Measurements from ENCODE around the gene HMGCR. TPM values are rescaled to one million over a fixed set of nuclear protein-coding genes. Genes with fewer than 3 reads are reported as not detected.

HMGCR gene
- total RNA-seq, 1 experiment from 2014 or later: 137 TPM

DNA sequence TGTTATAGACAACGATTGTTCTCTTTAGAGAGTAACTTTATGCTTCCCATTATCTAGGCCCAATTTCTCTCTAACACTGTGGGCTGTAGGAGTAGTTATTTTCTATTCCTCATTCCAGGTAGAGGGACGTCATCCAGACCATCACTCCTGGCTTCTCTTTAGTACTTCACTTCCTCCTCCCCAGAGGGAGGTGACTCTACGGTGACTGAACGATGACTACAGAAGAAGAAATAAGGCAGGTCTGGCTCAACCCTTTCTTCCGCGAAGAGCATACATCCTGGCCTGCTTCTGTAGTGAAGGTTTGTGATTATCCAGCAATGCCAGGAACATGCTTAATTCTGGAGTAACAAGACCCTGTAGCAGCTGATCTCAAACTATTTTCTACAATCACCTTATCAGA, 50.8 kb downstream of the HMGCR start (continued):
- TF ChIP-seq, protein P1, sequence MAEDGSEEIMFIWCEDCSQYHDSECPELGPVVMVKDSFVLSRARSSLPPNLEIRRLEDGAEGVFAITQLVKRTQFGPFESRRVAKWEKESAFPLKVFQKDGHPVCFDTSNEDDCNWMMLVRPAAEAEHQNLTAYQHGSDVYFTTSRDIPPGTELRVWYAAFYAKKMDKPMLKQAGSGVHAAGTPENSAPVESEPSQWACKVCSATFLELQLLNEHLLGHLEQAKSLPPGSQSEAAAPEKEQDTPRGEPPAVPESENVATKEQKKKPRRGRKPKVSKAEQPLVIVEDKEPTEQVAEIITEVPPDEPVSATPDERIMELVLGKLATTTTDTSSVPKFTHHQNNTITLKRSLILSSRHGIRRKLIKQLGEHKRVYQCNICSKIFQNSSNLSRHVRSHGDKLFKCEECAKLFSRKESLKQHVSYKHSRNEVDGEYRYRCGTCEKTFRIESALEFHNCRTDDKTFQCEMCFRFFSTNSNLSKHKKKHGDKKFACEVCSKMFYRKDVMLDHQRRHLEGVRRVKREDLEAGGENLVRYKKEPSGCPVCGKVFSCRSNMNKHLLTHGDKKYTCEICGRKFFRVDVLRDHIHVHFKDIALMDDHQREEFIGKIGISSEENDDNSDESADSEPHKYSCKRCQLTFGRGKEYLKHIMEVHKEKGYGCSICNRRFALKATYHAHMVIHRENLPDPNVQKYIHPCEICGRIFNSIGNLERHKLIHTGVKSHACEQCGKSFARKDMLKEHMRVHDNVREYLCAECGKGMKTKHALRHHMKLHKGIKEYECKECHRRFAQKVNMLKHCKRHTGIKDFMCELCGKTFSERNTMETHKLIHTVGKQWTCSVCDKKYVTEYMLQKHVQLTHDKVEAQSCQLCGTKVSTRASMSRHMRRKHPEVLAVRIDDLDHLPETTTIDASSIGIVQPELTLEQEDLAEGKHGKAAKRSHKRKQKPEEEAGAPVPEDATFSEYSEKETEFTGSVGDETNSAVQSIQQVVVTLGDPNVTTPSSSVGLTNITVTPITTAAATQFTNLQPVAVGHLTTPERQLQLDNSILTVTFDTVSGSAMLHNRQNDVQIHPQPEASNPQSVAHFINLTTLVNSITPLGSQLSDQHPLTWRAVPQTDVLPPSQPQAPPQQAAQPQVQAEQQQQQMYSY (CRISPR knock-in tag; IDR thresholded peaks at IDR 0.05): no peak
- TF ChIP-seq RORB (CRISPR knock-in tag; IDR thresholded peaks at IDR 0.05) (no peak), ZMAT4 (CRISPR knock-in tag; IDR thresholded peaks at IDR 0.05) (no peak), NFYB (CRISPR knock-in tag; conservative IDR thresholded peaks at IDR 0.05; ENCODE audit: low read depth) (no peak), ZNF317 (CRISPR knock-in tag; IDR thresholded peaks at IDR 0.05; ENCODE audit: borderline replicate concordance, low read depth) (no peak), MLX (CRISPR knock-in tag; IDR thresholded peaks at IDR 0.05) (no peak), MAX (CRISPR knock-in tag; IDR thresholded peaks at IDR 0.05) (no peak), ZNF138 (CRISPR knock-in tag; conservative IDR thresholded peaks at IDR 0.05) (no peak), GTF2I (CRISPR knock-in tag; conservative IDR thresholded peaks at IDR 0.05) (no peak)
- TF ChIP-seq, protein P2, sequence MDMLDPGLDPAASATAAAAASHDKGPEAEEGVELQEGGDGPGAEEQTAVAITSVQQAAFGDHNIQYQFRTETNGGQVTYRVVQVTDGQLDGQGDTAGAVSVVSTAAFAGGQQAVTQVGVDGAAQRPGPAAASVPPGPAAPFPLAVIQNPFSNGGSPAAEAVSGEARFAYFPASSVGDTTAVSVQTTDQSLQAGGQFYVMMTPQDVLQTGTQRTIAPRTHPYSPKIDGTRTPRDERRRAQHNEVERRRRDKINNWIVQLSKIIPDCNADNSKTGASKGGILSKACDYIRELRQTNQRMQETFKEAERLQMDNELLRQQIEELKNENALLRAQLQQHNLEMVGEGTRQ (CRISPR knock-in tag; IDR thresholded peaks at IDR 0.05): no peak

GRCh38 chr5:75389430-75389829, 52.4 kb downstream of the HMGCR start:
- H3K27ac Mint-ChIP-seq: no peak overlapping the region
- no peaks in the 10 kb centered on the region for H3K36me3 Mint-ChIP-seq
- H3K4me1 Mint-ChIP-seq: no peaks in the 10 kb centered on the region
- H3K4me3 Mint-ChIP-seq: no peak overlapping the region
- no peaks in the 10 kb centered on the region for H3K9me3 Mint-ChIP-seq
- DNase-seq (ENCODE audit: low spot score) (no peak), ATAC-seq (no peak)
- ChIA-PET CTCF (no interaction called here), POLR2A (no interaction called here)
- H3K27me3 Mint-ChIP-seq (ENCODE audit: low read depth): no peaks in the 10 kb centered on the region
- TF ChIP-seq CREM (CRISPR knock-in tag; IDR thresholded peaks at IDR 0.05) (no peak), ZNF423 (CRISPR knock-in tag; IDR thresholded peaks at IDR 0.05) (no peak), ZMAT4 (CRISPR knock-in tag; IDR thresholded peaks at IDR 0.05) (no peak), FOXP4 (CRISPR knock-in tag; IDR thresholded peaks at IDR 0.05) (no peak), ZNF512 (CRISPR knock-in tag; IDR thresholded peaks at IDR 0.05; ENCODE audit: borderline replicate concordance) (no peak), NFYB (CRISPR knock-in tag; conservative IDR thresholded peaks at IDR 0.05; ENCODE audit: low read depth) (no peak), TCF7 (CRISPR knock-in tag; IDR thresholded peaks at IDR 0.05; ENCODE audit: low read depth) (no peak)
- TF ChIP-seq, protein P3, sequence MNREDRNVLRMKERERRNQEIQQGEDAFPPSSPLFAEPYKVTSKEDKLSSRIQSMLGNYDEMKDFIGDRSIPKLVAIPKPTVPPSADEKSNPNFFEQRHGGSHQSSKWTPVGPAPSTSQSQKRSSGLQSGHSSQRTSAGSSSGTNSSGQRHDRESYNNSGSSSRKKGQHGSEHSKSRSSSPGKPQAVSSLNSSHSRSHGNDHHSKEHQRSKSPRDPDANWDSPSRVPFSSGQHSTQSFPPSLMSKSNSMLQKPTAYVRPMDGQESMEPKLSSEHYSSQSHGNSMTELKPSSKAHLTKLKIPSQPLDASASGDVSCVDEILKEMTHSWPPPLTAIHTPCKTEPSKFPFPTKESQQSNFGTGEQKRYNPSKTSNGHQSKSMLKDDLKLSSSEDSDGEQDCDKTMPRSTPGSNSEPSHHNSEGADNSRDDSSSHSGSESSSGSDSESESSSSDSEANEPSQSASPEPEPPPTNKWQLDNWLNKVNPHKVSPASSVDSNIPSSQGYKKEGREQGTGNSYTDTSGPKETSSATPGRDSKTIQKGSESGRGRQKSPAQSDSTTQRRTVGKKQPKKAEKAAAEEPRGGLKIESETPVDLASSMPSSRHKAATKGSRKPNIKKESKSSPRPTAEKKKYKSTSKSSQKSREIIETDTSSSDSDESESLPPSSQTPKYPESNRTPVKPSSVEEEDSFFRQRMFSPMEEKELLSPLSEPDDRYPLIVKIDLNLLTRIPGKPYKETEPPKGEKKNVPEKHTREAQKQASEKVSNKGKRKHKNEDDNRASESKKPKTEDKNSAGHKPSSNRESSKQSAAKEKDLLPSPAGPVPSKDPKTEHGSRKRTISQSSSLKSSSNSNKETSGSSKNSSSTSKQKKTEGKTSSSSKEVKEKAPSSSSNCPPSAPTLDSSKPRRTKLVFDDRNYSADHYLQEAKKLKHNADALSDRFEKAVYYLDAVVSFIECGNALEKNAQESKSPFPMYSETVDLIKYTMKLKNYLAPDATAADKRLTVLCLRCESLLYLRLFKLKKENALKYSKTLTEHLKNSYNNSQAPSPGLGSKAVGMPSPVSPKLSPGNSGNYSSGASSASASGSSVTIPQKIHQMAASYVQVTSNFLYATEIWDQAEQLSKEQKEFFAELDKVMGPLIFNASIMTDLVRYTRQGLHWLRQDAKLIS (CRISPR knock-in tag; IDR thresholded peaks at IDR 0.05; ENCODE audit: borderline replicate concordance): no peak
- TF ChIP-seq, protein P4, sequence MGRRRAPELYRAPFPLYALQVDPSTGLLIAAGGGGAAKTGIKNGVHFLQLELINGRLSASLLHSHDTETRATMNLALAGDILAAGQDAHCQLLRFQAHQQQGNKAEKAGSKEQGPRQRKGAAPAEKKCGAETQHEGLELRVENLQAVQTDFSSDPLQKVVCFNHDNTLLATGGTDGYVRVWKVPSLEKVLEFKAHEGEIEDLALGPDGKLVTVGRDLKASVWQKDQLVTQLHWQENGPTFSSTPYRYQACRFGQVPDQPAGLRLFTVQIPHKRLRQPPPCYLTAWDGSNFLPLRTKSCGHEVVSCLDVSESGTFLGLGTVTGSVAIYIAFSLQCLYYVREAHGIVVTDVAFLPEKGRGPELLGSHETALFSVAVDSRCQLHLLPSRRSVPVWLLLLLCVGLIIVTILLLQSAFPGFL (CRISPR knock-in tag; IDR thresholded peaks at IDR 0.05; ENCODE audit: borderline replicate concordance): no peak

All from WTC11 (cell line).